GM23248 (cell line): ENCODE measurements around the gene GALNS. TPM values are rescaled to one million over a fixed set of nuclear protein-coding genes. Genes with fewer than 3 reads are reported as not detected.

Experiments used
- DNase-seq: peaks from one replicate; pipeline ENCODE4 v3.0.0-alpha.2; 2015
- H2AFZ ChIP-seq: fragments of 200-600 bp; sonication (generic); 2 replicates; pipeline ENCODE4 v1.6.1; 2016; ENCODE audit warnings: antibody characterized with exemption
- H3F3A ChIP-seq: fragments of 200-600 bp; sonication (generic); 2 replicates; pipeline ENCODE4 v1.6.1; 2016; ENCODE audit warnings: mild to moderate bottlenecking, antibody characterized with exemption, mixed run types; ENCODE audit not compliant: insufficient read depth
- H3K27ac ChIP-seq: fragments of 200-600 bp; sonication (generic); 2 replicates; pipeline ENCODE4 v1.5.1; 2016; ENCODE audit warnings: mild to moderate bottlenecking
- H3K27me3 ChIP-seq: fragments of 200-600 bp; sonication (generic); replicated peaks from 2 replicates; pipeline ENCODE4 v1.6.1; 2016; ENCODE audit warnings: mild to moderate bottlenecking; ENCODE audit not compliant: insufficient read depth
- H3K36me3 ChIP-seq: fragments of 200-600 bp; sonication (generic); 2 replicates; pipeline ENCODE4 v1.6.1; 2016; ENCODE audit warnings: low read depth, mild to moderate bottlenecking
- H3K4me1 ChIP-seq: fragments of 200-600 bp; sonication (generic); 2 replicates; pipeline ENCODE4 v1.6.1; 2016; ENCODE audit warnings: mild to moderate bottlenecking; ENCODE audit not compliant: insufficient read depth
- H3K4me2 ChIP-seq: fragments of 200-600 bp; sonication (generic); one replicate; pipeline ENCODE4 v1.6.1; 2016; ENCODE audit warnings: mild to moderate bottlenecking; ENCODE audit not compliant: unreplicated experiment
- H3K4me3 ChIP-seq: fragments of 200-600 bp; sonication (generic); 2 replicates; pipeline ENCODE4 v1.5.1; 2016; ENCODE audit warnings: mild to moderate bottlenecking
- H3K79me2 ChIP-seq: fragments of 200-600 bp; sonication (generic); 2 replicates; pipeline ENCODE4 v1.6.1; 2016; ENCODE audit warnings: mild to moderate bottlenecking; ENCODE audit not compliant: insufficient read depth
- H3K9ac ChIP-seq: fragments of 200-600 bp; sonication (generic); 2 replicates; pipeline ENCODE4 v1.6.1; 2016; ENCODE audit warnings: mild to moderate bottlenecking
- H3K9me2 ChIP-seq: fragments of 200-600 bp; sonication (generic); 2 replicates; pipeline ENCODE4 v1.6.1; 2016; ENCODE audit warnings: mixed run types, mild to moderate bottlenecking, moderate library complexity; ENCODE audit not compliant: insufficient read depth
- H3K9me3 ChIP-seq: fragments of 200-600 bp; sonication (generic); one replicate; pipeline ENCODE4 v1.6.1; 2017; ENCODE audit warnings: low read depth
- H4K20me1 ChIP-seq: fragments of 200-600 bp; sonication (generic); 2 replicates; pipeline ENCODE4 v1.6.0; 2016; ENCODE audit not compliant: insufficient read depth
- EZH2 ChIP-seq: fragments of 200-600 bp; sonication (generic); IDR thresholded peaks from 2 replicates; pipeline ENCODE4 v1.6.1; 2018; ENCODE audit warnings: antibody characterized with exemption, mild to moderate bottlenecking; ENCODE audit not compliant: insufficient read depth, poor library complexity, severe bottlenecking
- EZH2phosphoT487 ChIP-seq: fragments of 200-600 bp; sonication (generic); IDR thresholded peaks from 2 replicates; pipeline ENCODE4 v1.6.1; 2018; ENCODE audit warnings: antibody characterized with exemption, moderate library complexity, mild to moderate bottlenecking, low read depth; ENCODE audit not compliant: insufficient read depth
- WGBS, 2 experiments: methylation state at CpG; one replicate each; pipeline ENCODE4 v1.1.6; 2015 to 2017; ENCODE audit warnings: low lambda C conversion rate in 2 of 2, low coverage in 1 of 2; ENCODE audit errors: missing lambda C conversion rate in 2 of 2; 5-methylcytosine and 5-hydroxymethylcytosine counted together
- in situ Hi-C: fragments of 300-500 bp; cut with MboI; formaldehyde crosslinking; loops from 2 replicates; pipeline ENCODE4 v1.15.0; 2020
- polyA plus RNA-seq: library from polyadenylated mRNA; unstranded; fragments of >200 nt; fragmentation: Nextera tagmentation; extraction: Ambion mirVana; gene quantifications from 2 replicates; pipeline ENCODE4 v1.2.1, GENCODE V29; 2016
- total RNA-seq: library from RNA; depleted of rRNA; stranded (reverse); fragments of >200 nt; shearing (Covaris generic); gene quantifications from 2 replicates; pipeline ENCODE4 v1.2.3, GENCODE V29; 2014

Gene GALNS
- total and polyA plus RNA-seq, 2 experiments from 2014 or later, result 24.0 to 39.0 TPM

DNA sequence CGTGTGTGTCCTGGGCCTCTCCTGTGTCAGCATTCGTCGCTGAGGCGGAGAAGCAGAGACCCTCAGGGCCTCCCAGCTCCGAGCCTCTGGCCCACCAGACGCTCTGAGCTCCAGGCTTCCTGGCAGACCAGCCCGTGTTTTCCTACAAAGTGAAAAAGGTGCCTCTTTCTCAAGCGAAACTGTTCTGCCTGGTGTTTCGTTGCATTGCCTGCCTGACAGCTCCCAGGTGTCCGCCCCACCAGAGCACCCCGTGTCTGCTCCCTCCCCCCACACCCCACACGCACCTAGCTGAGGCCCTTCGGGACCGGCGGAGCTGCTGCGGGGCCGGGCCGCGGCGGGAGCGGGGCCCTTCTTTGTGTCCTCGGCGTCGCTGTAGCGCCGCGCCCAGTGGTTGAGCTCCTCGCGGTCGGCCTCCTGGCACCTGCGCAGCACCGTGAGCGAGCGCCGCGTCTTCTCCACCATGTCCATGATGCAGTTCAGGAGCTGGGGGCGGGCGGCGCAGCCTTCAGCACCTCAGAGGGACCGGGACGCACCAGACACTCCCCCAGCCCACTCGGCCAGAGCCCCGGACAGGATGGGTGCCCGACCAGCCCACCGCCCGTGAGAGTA lies 24.4 kb upstream of the GALNS start:
- Histone ChIP-seq H3K4me3 (no peak overlapping the region), H2AFZ (no peak overlapping the region), H3K9me3 (no peaks in the 10 kb centered on the region), H3K9ac (no peak overlapping the region), H3K4me2 (no peak overlapping the region), H3K36me3 (no peaks in the 10 kb centered on the region), H3K27ac (no peak overlapping the region), H3K9me2 (no peaks in the 10 kb centered on the region), H4K20me1 (no peaks in the 10 kb centered on the region), H3K4me1 (no peaks in the 10 kb centered on the region), H3K27me3 (no peaks in the 10 kb centered on the region), H3F3A (no peaks in the 10 kb centered on the region), H3K79me2 (no peaks in the 10 kb centered on the region)
- DNase-seq, result no peak
- WGBS, 2 experiments, result 87 to 90% methylated on average over 36 to 41 of the region's 46 CpGs
- TF ChIP-seq EZH2 (no peak), EZH2phosphoT487 (no peak)
- in situ Hi-C loops, result no loop called here

GRCh38 chr16:88880226-88881006 lies 23.7 kb upstream of the GALNS start:
- Histone ChIP-seq H4K20me1 (no peaks in the 10 kb centered on the region), H3K4me3 (no peak overlapping the region), H3K4me2 (no peak overlapping the region), H3K9me3 (no peaks in the 10 kb centered on the region), H3K9me2 (no peaks in the 10 kb centered on the region), H3K27me3 (no peaks in the 10 kb centered on the region), H3K36me3 (no peaks in the 10 kb centered on the region), H3K4me1 (no peaks in the 10 kb centered on the region), H3K9ac (no peak overlapping the region), H2AFZ (no peak overlapping the region), H3K79me2 (no peaks in the 10 kb centered on the region), H3F3A (no peaks in the 10 kb centered on the region), H3K27ac (no peak overlapping the region)
- 87 to 88% methylated on average over 34 to 35 of the region's 36 CpGs for WGBS, 2 experiments
- no peak for TF ChIP-seq EZH2
- TF ChIP-seq EZH2phosphoT487, result no peak
- DNase-seq, result no peak
- in situ Hi-C loops, result no loop called here

- Histone ChIP-seq H3K79me2 (no peaks in the 10 kb centered on the region), H3K36me3 (no peaks in the 10 kb centered on the region), H3K4me3 (no peak overlapping the region), H4K20me1 (no peaks in the 10 kb centered on the region), H3K9me3 (no peaks in the 10 kb centered on the region), H3F3A (no peaks in the 10 kb centered on the region), H3K9me2 (no peaks in the 10 kb centered on the region), H3K9ac (no peak overlapping the region), H3K4me2 (no peak overlapping the region), H2AFZ (no peak overlapping the region), H3K27me3 (no peaks in the 10 kb centered on the region), H3K4me1 (no peaks in the 10 kb centered on the region), H3K27ac (no peak overlapping the region)
- 78 to 83% methylated on average over 7 to 11 of the region's 11 CpGs for WGBS, 2 experiments
- DNase-seq, result no peak
- in situ Hi-C loops, result no loop called here
- TF ChIP-seq EZH2phosphoT487 (no peak), EZH2 (no peak)
Observed at GRCh38 chr16:88879788-88880055, 23.0 kb upstream of the GALNS start.

DNA sequence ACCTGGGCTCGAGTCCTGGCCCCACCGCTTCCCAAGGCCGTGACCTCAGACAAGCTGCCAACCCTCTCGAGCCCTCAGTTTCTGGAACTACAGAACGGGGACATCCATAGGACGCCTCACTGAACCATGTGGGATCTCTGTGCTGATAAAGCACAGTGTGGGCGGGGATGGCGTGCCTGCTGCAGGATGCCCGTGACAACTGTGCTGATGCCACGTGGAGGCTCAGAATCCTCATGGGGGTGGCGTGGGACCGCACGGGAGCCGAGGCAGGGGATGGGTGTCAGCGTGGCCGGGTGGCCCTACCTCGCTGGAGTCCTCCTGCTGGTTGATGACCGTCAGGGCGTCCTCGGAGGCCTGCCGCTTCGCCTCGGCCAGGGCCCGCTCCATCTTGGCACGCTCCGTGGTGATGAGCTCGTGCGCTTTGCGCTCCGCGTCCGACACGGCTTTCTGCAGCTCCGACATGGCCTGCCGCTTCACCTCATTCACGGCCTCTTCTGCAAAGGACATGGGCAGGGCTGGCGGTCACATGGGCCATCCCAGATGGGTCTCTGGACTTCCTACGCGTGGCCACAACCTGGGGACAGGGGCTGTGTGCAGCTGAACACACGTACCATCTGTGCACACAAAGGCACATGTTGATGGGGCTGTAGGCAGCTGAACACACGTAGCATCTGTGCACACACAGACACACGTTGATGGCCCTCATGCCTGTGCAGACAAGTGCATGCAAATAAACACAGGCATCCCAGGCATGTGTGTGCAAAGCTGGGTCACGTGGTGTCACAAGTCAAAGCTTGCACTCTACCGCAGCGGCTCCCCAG lies 22.4 kb upstream of the GALNS start:
- Histone ChIP-seq H2AFZ (no peak overlapping the region), H3F3A (no peaks in the 10 kb centered on the region), H3K9me3 (no peaks in the 10 kb centered on the region), H3K4me2 (no peak overlapping the region), H3K9me2 (no peaks in the 10 kb centered on the region), H3K9ac (no peak overlapping the region), H3K79me2 (no peaks in the 10 kb centered on the region), H3K4me3 (no peak overlapping the region), H3K4me1 (no peaks in the 10 kb centered on the region), H4K20me1 (no peaks in the 10 kb centered on the region), H3K27me3 (no peaks in the 10 kb centered on the region), H3K36me3 (no peaks in the 10 kb centered on the region), H3K27ac (no peak overlapping the region)
- TF ChIP-seq EZH2phosphoT487 (no peak), EZH2 (no peak)
- in situ Hi-C loops, result no loop called here
- DNase-seq, result no peak
- 84 to 87% methylated on average over 29 to 45 of the region's 45 CpGs for WGBS, 2 experiments
